ENCODE results near the gene VRK1.

The VRK1 gene

GRCh38 chr14:96823652-96824051 lies 26.5 kb downstream of the VRK1 start:
- DNase-seq (ENCODE audit: low read depth in 1 of 2, low spot score in 1 of 2): no peak

GRCh38 chr14:96824283-96824682 lies 27.1 kb downstream of the VRK1 start:
- DNase-seq (ENCODE audit: low read depth in 1 of 2, low spot score in 1 of 2): no peak

DNA sequence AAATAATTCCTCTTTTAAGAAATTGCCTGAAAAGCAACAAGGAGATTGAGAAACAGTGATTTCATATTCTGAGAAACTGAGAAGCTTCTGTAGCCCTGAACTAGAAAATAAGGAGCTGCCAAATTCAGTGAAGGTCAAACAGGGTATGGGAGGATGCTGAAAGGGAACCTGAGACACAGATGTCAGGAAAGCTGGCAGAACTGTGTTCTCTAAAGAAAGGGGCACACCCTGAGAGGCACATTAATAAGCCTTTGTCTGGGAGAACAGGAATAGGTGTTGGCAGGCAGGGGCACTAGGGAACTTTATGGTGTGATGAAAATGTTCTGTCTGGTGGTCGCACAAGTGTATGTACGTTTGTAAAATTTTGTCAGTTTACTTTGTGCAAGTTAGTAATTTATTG lies 29.6 kb downstream of the VRK1 start:
- DNase-seq (ENCODE audit: low read depth in 1 of 2, low spot score in 1 of 2): no peak

GRCh38 chr14:96827290-96827689 lies 30.1 kb downstream of the VRK1 start:
- no peak for DNase-seq (ENCODE audit: low read depth in 1 of 2, low spot score in 1 of 2)

DNA sequence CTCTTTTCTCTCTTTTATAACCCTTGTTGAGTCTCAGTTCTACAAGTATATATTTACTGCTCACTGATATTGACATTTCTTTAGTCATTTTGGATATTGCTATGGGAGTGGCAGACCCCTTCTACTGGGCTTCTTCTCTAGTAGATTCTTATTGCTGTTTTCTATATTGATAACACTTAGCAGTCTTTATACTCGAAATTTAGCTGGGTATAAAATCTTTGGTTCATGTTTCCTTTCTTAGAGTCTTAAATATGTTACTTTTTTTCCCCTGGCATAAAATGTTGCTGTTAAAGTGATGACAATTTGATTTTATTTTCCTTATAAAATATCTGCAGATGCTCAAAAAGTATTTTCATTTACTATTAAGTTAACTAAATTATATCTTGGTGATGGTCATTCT lies 32.6 kb downstream of the VRK1 start:
- DNase-seq (ENCODE audit: low read depth in 1 of 2, low spot score in 1 of 2): no peak

DNA sequence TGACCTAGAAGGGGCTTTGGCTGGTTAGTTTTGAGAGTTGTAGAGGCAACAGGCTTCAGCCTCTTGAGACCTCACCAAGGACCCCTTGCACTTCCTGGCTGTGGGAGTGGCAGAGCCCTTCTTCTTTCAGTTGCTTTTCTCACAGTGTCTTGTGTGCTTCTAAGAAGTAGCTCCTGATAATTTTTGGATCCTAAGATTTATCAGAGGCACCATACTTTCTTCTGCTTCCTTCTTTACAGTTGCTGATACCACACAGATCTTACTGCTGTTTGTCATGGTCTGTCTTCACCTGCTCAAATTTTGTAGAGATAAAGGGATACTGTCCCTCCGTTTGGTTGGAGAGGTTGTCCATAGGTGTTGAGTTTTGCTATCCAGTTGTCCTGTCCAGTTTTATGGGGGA lies 33.8 kb downstream of the VRK1 start:
- DNase-seq (ENCODE audit: low read depth in 1 of 2, low spot score in 1 of 2): no peak

DNA sequence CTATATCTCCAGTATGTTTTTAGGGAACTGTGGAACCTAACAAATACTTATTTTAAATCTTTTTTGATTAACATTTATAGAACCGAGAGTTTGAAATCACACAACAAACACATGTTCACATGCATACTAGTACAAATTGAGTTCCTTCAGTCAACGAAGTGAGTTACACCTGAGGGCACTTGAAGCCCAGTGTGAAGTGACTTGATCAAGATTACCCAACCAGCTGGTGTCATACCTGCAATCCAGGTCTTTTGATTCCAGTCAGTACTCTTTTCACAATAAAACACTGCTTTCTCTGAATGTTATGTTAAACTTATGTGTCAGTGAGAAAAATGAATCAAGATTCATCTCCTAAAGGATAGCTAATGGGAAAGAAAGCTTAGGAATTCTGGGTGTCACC lies 35.2 kb downstream of the VRK1 start:
- no peak for DNase-seq (ENCODE audit: low read depth in 1 of 2, low spot score in 1 of 2)

DNA sequence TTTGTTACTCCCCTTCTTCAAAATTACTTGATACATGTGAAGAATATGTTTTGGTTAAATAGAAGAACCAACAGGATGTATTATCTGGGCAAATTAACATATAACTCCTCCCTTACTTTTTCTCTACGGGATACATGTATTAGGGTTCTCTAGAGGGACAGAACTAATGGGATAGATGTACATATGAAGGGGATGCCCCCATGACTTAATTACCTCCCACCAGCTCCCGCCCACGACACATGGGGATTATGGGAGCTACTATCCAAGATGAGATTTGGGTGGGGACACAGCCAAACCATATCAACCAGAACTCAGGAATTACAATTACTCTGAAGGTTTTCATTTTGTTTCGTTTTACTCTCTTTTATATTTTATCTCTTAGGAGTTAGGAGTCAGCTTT lies 41.3 kb downstream of the VRK1 start:
- DNase-seq (ENCODE audit: low read depth in 1 of 2, low spot score in 1 of 2): no peak

DNA sequence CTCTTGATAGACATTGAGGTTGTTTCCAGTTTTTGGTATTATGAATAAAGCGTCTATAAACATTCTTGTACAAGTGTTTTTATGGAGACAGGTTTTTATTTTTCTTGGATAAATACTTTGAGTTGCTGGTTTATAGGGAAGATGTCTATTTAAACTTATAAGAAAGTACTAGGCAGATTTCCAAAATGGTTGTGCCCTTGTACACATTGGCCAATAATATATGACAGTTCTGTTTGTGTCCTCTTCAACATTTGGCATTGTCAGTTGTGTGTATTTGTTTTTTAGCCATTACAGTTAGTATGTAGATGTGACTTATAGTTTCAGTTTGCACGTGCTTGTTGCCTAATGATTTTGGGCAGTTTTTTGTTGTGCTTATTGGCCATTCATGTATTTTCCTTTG lies 42.1 kb downstream of the VRK1 start:
- DNase-seq (ENCODE audit: low read depth in 1 of 2, low spot score in 1 of 2): no peak

DNA sequence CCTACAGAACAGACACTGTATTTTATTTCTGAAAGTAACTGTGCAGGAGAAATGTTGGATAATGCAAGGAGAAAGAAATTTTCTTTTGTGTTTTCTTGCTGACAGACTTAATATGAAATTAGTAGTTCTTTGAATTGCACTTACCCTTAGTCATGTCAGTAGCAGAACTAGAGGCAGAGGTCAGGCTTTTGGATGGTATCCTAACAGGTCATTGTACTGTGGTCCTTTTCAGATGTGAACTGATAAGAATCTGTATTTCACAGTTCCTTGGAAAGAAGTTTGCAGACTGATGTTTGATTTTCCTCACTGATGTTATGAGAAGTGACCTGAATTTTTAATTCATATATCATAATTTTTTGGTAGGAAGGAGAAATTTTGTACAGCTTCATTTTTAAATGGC lies 46.0 kb downstream of the VRK1 start:
- DNase-seq (ENCODE audit: low read depth in 1 of 2, low spot score in 1 of 2): no peak

GRCh38 chr14:96844857-96845570 lies 47.8 kb downstream of the VRK1 start:
- no peak for DNase-seq (ENCODE audit: low read depth in 1 of 2, low spot score in 1 of 2)

- no peak for DNase-seq (ENCODE audit: low read depth in 1 of 2, low spot score in 1 of 2)
Measured at GRCh38 chr14:96847451-96847850, 50.3 kb downstream of the VRK1 start.

DNA sequence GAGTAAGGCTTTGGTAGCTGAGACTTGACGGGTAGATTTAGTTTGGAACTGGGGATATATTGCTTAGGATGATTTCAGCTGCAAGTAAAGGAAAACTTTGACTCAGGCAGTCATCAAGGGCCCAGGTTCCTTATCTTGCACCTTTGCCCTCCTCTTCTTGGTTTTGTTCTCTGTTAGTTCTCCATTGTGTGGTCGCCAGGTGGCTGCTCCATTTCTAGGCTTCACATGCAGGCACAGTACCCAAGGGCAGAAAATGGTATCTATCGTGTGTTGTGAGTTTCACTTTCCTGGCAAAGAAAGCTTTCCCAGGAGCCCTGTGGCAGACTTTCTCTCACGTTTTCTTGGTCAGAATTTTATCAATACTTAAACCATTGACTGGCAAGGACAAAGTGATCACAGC lies 50.8 kb downstream of the VRK1 start:
- DNase-seq (ENCODE audit: low read depth in 1 of 2, low spot score in 1 of 2): no peak

DNA sequence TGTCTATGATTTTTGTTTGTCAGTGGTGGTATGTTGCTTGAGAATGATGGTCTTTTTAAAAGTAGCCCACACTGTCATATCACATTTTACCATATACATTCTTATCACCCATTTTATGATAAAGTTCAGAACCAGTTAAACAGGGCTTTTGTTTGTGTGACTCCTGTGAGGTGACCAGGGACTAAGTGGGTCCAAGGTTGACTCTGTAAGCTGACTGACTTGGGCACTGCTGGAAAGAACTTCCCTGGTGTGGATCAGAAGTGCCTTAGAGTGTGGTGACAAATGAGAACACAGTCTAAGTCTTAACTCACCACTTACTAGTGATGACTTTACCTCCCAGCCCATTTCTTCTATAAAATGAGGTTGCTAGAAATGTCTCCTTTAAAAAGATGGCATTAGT lies 52.6 kb downstream of the VRK1 start:
- no peak for DNase-seq (ENCODE audit: low read depth in 1 of 2, low spot score in 1 of 2)

- DNase-seq (ENCODE audit: low read depth in 1 of 2, low spot score in 1 of 2): no peak
Measured at GRCh38 chr14:96851694-96852381, 54.7 kb downstream of the VRK1 start.

DNA sequence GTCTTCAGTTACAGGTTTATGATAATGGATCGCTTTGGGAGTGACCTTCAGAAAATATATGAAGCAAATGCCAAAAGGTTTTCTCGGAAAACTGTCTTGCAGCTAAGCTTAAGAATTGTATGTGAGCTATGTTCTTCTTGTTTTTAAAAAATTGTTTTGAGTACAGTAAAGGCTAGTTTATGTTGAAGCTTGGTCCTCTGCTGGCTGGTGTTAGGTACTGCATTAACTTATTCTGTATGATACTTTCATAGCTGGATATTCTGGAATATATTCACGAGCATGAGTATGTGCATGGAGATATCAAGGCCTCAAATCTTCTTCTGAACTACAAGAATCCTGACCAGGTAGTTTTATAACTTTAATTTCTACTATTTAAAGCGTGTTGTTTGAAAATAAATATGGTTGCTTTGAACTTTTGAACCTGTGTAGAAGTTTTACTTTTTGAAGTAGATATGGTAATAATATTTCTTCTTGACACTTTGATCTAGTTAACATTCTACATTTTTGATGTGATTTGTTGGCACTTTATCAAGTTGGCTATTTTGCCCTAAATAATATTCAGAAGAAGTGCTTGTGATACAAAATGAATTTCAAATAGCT lies 55.7 kb downstream of the VRK1 start:
- DNase-seq (ENCODE audit: low read depth in 1 of 2, low spot score in 1 of 2): no peak

GRCh38 chr14:96858643-96859042 lies 61.5 kb downstream of the VRK1 start:
- DNase-seq (ENCODE audit: low read depth in 1 of 2, low spot score in 1 of 2): no peak

DNA sequence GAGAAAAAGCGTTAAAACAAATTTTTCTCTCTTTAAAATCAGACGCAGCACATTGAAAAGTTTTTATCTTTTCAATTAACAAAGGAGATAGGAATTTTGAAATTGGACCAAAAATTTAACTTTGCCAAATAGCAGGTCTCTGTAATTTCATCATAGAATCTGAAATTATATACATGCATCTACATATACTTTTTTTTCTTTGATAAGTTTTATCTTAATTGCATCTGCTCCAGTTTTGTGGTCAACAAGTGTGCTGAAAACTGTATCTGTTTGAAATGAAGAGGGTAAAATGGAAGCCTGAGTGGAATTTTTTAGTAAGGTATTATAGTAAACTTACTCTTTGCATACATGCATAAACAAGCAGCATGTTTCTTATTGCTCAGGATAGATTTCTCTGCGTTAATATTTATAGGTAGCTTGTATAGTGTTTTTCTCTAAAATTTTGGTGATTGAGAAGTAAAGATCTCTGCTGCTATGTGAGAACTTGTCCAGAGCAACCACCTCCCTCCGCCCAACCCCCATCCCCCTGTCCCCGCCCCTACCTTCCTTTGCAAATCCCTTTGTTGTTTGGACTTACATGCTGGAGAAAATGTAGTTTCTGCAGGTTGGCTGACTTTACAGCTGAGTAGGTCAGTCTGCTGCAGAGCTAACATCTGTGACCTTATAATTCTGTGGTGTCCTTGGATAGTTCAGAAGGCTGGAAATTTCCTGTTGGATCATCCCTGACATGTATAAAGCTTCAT lies 64.6 kb downstream of the VRK1 start:
- DNase-seq (ENCODE audit: low read depth in 1 of 2, low spot score in 1 of 2): no peak

DNA sequence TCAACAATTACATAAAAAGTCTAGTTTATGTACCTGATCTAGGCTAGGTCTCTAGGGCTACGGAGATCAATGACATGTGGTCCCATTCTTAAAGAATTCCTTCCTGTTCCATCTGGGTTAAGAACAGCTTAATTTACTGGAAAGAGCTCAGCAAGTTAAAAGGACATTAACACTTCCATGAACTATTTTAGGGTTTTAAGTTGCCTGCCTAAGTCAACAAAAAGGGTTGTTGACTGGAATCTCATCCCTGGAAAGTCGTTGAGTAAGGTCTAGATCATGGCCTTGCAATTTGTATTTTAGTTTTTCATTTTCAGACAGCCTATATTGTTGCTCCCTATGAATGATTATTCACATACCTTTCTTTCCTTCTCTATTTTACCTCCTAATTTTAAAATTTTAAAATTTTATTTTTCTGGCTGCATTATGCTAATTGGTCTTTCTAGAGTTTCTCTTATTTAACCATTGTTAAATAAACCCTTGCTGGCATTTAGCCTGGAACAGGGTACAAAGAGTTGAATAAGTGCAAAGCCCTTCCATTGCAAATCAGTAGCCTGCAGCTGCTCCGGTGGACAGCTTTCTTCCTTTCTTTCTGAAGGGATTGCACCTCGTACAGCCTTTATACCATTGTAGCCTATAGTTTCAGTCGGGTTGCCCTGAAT lies 66.3 kb downstream of the VRK1 start:
- DNase-seq (ENCODE audit: low read depth in 1 of 2, low spot score in 1 of 2): no peak

GRCh38 chr14:96863986-96864330 lies 66.8 kb downstream of the VRK1 start:
- DNase-seq (ENCODE audit: low read depth in 1 of 2, low spot score in 1 of 2): no peak

- DNase-seq (ENCODE audit: low read depth in 1 of 2, low spot score in 1 of 2): no peak
Measured at GRCh38 chr14:96867634-96868033, 70.5 kb downstream of the VRK1 start.

DNA sequence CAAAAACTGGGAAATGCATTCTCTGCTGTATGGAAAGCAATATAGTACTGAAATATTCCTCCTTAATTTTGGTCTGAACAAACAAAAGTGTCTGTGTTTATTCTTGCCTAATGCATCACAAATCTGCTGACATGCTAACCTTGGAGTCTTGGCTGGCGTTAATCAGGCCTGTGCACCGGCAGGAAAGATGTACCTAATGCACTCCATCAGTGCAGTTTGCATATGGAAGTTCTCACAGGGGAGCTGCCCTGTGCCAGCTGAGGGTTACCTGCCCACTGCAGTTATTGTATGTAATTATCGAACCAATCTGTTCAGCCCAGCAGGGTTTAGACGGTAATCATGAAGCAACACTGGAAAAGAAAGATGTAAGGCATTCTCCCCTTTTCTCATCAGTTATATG lies 76.9 kb downstream of the VRK1 start:
- no peak for DNase-seq (ENCODE audit: low read depth in 1 of 2, low spot score in 1 of 2)
